ENCODE measurements around the gene CDYL.

- TF ChIP-seq, protein P1, sequence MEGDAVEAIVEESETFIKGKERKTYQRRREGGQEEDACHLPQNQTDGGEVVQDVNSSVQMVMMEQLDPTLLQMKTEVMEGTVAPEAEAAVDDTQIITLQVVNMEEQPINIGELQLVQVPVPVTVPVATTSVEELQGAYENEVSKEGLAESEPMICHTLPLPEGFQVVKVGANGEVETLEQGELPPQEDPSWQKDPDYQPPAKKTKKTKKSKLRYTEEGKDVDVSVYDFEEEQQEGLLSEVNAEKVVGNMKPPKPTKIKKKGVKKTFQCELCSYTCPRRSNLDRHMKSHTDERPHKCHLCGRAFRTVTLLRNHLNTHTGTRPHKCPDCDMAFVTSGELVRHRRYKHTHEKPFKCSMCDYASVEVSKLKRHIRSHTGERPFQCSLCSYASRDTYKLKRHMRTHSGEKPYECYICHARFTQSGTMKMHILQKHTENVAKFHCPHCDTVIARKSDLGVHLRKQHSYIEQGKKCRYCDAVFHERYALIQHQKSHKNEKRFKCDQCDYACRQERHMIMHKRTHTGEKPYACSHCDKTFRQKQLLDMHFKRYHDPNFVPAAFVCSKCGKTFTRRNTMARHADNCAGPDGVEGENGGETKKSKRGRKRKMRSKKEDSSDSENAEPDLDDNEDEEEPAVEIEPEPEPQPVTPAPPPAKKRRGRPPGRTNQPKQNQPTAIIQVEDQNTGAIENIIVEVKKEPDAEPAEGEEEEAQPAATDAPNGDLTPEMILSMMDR (IDR thresholded peaks at IDR 0.05), result no peak
- no peak for TF ChIP-seq POLR2A (IDR thresholded peaks at IDR 0.05)
Observed at GRCh38 chr6:4974962-4975361, 198.8 kb downstream of the CDYL start.
